GM06990 (cell line): ENCODE data around the gene SMYD1.

ENCODE experiments used
- DNase-seq: peaks from one replicate; pipeline ENCODE4 v3.0.0-alpha.2; 2011; ENCODE audit not compliant: insufficient read length; ENCODE audit errors: extremely low read depth
- H3K27me3 ChIP-seq: replicated peaks from 2 replicates; pipeline ENCODE4 v1.6.0; 2011; ENCODE audit warnings: low read length; ENCODE audit not compliant: control insufficient read depth, insufficient read depth
- H3K36me3 ChIP-seq: 2 replicates; pipeline ENCODE4 v1.5.1; 2011; ENCODE audit warnings: low read length; ENCODE audit not compliant: control insufficient read depth, insufficient read depth
- H3K4me3 ChIP-seq: replicated peaks from 2 replicates; pipeline ENCODE4 v1.5.1; 2011; ENCODE audit warnings: low read depth, mild to moderate bottlenecking, control low read depth, low read length
- TF ChIP-seq, protein P1 (sequence below): IDR thresholded peaks from 2 replicates; pipeline ENCODE4 v1.5.1; 2011; ENCODE audit warnings: low read length, control low read depth, mild to moderate bottlenecking, inconsistent platforms; ENCODE audit not compliant: insufficient read depth, poor library complexity, severe bottlenecking

Gene SMYD1

DNA sequence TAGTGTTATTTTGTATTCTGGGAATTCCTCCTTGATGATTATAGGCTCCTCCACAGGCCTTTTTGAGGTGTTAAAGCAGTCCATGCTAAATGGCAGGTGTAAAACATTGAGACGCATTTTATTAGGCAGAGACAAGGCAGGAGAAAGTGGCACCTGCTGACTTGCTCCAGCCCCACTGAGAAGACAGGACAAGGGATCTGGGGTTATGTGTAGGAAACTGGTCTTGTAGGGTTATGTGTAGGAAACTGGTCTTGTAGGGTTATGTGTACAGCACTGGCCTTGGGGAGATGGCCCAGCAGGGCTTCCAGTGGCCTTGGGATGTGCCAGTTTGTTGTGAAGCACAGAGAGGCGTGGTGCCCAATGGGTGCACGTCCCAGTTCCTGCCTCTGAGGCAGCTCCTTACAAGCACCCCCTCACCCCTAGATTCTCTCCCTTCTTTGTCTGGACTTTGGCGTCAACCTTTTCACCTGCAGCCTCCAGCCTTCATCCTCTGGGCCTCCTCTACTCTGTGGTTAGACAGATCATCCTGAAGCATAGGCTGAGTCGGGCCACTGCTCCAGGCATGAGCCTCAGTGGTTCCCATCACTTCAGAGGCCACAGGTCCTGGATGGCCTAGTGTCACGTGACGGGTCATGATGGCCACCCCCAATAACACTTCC, 61.2 kb downstream of the SMYD1 start:
- H3K4me3 ChIP-seq = no peak overlapping the region
- no peak for DNase-seq
- TF ChIP-seq, protein P1, sequence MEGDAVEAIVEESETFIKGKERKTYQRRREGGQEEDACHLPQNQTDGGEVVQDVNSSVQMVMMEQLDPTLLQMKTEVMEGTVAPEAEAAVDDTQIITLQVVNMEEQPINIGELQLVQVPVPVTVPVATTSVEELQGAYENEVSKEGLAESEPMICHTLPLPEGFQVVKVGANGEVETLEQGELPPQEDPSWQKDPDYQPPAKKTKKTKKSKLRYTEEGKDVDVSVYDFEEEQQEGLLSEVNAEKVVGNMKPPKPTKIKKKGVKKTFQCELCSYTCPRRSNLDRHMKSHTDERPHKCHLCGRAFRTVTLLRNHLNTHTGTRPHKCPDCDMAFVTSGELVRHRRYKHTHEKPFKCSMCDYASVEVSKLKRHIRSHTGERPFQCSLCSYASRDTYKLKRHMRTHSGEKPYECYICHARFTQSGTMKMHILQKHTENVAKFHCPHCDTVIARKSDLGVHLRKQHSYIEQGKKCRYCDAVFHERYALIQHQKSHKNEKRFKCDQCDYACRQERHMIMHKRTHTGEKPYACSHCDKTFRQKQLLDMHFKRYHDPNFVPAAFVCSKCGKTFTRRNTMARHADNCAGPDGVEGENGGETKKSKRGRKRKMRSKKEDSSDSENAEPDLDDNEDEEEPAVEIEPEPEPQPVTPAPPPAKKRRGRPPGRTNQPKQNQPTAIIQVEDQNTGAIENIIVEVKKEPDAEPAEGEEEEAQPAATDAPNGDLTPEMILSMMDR = no peak
- no peaks in the 10 kb centered on the region for H3K36me3 ChIP-seq
- H3K27me3 ChIP-seq = no peaks in the 10 kb centered on the region; the same call in 1 of the 2 replicates

DNA sequence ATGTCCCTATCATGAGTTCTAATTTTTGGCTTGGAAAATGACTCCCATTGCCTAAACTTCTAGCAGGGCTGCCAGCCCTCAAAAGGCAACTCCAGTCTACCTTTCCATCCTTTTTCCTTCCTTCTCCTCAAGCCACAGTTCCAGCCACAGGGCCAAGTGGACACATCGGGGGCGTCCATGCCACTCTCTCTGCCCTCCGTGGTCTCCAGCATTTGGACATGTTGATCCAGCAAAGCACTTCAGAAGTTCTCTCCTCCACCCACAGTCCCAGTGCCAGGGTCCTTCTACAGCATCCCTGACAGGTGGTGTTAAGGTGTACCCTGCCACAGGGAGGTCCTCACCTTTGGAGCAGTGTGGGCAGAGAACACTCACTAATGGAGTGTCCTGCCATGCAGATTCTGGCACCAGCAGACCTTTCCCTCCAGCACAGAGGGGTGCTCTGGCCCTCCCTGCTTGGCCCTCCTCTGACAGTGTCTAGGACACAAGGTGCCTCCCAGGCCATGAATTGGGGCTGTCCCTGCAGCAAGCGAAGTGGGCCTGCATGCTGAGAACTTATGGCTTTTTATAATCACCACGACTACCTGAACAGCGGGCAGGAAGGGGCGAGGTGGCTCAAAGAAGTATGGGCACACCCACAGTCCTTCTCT, 61.8 kb downstream of the SMYD1 start:
- TF ChIP-seq, protein P1 = no peak
- DNase-seq = no peak
- no peak overlapping the region for H3K4me3 ChIP-seq
- H3K27me3 ChIP-seq = no peaks in the 10 kb centered on the region; the same call in 1 of the 2 replicates
- H3K36me3 ChIP-seq = no peaks in the 10 kb centered on the region

DNA sequence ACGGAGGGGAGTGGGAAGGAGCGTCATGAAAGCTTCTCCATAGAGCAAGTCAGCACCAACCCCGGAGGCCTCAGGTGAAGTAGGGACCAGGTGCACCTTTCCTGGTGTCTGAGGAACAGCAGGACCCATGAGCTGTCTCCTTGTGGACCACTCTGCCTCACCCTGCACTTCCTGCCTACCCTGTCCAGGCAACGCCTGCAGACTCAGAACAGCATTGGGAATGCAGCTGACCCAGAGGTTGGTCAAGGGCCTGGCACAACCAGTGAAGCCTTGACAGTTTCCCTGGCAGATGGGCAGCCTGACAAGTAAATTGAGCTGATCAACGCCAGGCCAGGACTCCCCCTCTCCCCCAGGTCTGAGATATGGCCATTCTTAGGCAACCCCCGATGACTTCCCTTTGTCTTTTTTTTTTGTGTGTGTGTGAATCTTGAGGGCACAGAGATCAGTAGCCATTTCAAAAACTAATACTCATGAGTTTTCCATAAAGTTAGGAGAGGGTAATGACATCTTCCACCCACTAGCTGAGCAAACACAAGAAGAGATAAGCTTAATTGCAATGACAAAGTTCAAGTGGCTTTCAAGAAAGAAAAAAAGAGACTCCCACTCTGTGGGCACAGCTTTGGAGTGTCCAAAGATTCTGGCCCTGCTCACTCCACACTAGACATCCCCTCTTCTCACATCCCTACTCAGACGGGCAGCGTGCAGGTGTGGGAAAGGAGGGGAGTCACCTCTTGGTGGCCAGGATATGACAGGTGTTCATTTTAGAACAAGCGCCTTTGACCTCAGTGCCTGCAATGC, 63.8 kb downstream of the SMYD1 start:
- TF ChIP-seq, protein P1 = no peak
- no peaks in the 10 kb centered on the region for H3K27me3 ChIP-seq

DNA sequence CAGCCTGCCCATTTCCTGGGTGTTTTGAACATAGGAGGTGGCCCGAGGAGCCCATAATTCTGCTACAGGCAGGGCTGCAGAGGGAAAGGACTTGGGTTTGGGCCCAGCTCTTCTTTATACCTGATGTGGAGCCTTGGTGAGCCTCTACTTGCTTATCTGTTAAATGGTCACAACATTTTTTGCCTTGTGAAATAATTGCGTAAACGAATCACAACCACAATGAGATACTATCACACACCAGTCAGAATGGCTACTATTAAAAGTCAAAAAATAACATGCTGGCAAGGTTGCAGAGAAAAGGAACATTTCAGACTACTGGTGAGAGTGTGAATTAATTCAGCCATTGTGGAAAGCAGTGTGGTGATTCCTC, 64.4 kb downstream of the SMYD1 start:
- TF ChIP-seq, protein P1 = no peak
- DNase-seq = no peak
- H3K4me3 ChIP-seq = no peak overlapping the region
- no peaks in the 10 kb centered on the region for H3K36me3 ChIP-seq
- no peaks in the 10 kb centered on the region for H3K27me3 ChIP-seq

More for the DNA sequence above, 63.8 kb downstream of the SMYD1 start:
- Histone ChIP-seq H3K36me3 (no peaks in the 10 kb centered on the region), H3K4me3 (no peak overlapping the region)
- no peak for DNase-seq

DNA sequence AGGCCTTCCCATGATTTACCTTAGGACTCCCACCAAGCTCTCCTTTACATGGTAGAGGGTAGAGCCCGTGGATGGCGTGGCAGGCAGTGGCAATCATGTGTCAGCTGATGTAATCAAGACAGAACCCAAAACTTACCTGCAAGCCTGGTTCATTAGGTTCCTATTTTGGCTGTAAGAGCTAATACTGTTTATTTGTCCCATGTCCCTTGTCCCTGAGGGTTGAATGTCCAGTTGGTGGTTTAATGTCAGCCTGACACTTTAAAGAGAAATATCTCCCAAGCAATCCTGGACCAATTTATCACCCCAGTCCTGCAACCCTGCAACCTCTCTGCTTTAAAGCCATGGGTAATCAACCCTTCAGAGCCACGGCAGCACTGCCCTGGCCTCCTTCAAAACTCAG, 66.2 kb downstream of the SMYD1 start:
- Histone ChIP-seq H3K4me3 (no peak overlapping the region), H3K27me3 (no peaks in the 10 kb centered on the region), H3K36me3 (no peaks in the 10 kb centered on the region)
- no peak for DNase-seq
- TF ChIP-seq, protein P1 = no peak
